ENCODE data around the gene GTF2H4.
A peak's percentile ranks its signal among the peaks of the same experiment; 100 is the strongest.
"Not testable (repeated sequence)": the region's sequence is repeated elsewhere in the genome, so short reads cannot be mapped to it uniquely, and the experiment has no call there.

The GTF2H4 gene

DNA sequence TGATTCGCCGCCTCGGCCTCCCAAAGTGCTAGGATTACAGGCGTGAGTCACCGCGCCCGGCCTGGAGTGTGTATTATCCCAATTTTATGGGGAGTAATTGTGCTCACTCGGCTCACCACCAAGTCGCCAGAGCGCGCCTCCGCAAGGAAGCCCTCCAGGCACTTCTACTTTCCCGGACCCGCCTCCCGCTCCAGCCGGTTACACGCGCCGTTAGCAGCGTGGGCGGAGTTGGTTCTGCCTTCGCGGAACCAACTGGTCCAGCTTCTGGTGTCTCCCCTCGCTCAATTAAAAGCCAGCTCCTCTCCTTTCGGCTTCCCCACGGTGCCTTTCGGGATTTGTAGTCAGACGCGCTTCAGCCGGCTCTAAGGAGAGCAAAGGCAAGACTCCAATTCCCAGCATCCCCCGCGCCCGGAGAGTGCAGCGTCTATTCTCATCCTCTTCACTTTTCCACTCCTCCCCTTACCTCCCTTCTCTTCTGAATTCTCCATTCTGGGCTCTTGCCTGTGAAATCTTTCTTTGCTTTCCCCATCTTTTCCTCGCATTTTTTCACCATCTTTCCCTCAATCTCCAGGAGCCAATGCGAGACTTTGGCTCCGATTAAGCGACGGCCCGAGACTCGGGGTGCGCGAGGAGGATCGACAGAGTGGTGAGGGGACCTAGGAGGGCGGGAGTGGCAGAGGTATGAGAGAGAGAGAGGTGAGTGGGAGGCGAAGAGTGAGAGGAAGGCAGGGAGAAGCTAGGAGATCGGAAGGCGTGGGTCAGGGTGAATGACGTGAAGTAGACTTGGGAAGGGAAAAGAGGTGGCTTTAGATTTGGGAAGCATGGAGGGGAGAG, at the start of gene GTF2H4:
GTF2H4 (plus strand) TSS at position 450 of the 834 bp plus-strand sequence.
- DNase-seq: peak; percentile 98

DNA sequence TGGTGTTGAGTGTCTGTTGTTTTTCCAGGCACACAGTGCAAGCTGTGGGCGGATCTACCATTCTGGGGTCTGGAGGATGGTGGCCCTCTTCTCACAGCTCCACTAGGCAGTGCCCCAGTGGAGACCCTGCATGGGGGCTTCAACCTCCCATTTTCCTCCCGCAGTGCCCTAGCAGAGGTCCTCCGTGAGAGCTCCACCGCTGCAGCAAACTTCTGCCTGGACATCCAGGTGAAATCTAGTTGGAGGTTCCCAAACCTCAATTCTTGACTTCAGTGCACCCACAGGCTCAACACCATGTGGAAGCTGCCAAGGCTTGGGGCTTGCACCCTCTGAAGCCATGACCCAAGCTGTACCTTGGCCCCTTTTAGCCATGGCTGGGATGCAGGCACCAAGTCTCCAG, 48.3 kb upstream of the GTF2H4 start:
- not testable (repeated sequence) for DNase-seq

DNA sequence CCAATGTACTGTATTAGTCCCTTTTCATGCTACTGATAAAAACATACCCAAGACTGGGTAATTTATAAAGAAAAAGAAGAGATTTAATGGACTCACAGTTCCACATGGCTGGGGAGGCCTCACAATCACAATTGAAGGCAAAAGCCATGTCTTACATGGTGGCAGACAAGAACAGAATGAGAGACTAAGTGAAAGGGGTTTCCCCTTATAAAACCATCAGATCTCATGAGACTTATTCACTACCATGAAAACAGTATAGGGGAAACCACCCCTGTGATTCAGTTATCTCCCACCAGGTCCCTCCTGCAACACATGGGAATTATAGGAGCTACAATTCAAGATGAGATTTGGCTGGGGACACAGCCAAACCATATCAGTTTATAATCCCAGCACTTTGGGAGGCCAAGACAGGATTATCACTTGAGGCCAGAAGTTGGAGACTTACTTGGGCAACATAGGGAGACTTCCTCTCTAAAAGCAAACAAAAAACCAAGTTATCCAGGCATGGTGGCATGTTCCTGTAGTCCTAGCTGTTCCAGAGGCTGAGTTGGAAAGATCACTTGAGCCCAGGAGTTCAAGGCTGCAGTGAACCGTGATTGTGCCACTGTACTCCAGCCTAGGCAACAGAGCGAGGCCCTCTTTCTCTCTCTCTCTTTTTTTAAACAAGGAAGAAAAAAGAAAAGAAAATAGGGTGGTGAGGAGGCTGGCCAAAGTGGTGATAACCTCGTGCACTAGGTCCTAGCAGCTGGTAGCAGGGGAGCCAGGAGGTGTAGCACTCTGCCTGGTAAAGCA, 46.6 kb upstream of the GTF2H4 start:
- no peak for DNase-seq

DNA sequence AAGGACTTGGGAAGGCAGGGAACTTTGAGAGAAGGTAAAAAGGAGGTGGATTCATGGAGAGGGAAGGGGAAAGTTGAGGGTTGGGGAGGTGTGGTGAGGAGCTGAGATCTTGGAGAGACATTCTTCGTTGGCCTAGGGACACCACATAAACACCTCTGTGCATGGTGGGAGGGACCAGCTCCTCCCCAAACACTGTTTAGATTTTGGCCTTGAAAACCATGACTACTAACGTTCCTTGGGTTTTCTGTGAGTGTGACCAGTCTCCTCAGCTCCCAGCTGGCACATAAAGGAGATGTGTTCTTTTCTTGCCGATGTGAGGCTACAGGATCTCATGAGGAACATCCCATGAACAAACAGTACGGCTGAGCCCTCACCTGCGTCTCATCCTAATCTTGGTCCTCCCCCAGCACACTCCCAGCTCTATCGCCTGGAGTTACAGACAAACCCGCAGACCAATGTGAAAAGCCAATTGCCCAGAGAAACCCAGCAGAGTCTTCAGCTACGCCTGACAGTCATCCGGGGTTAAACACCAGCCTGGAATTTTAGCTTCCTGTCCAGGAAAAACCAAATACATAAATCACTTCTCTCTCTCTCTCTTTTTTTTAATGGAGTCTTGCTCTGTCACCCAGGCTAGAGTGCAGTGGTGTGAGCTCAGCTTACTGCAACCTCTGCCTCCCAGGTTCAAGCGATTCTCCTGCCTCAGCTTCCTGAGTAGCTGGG, 45.7 kb upstream of the GTF2H4 start:
- DNase-seq: no peak

DNA sequence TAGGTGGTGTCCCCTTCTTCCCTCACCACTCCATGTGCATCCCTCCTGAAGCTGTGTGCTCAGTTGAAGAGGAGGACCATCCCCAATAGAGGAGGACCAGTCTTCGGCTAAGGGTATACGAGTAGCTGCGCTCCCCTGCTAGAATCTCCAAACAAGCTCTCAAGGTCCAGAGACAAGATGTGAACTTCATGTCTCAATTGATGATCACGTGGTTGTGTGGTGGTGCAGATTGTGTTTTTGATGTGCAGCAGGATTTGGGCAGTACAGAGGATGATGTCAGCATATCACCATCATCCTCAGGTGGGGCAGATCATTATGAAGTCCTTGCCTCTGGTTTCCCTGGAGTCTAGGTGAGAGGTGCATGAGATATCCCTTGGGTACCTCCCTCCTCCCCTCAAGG, 43.7 kb upstream of the GTF2H4 start:
- DNase-seq: no peak

DNA sequence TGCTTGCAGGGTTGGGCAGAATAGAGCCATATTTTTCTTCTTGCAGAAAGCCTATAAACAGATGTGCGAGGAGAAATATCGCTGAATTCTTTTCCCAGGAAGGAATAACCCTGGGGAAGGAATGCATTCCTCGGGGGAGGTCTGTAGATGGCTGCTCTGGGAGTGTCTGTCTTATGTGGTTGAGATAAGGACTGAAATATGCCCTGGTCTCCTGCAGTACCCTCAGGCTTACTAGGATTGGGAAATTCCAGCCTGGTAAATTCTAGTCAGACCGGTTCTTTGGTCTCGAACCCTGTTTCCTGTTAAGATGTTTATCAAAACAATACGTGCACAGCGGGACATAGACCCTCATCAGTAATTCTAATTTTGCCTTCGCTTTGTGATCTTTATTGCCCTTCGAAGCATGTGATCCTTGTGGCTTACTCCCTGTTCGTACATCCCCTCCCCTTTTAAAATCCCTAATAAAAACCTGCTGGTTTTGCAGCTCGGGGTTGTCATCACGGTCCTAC, 38.7 kb upstream of the GTF2H4 start:
- DNase-seq: not testable (repeated sequence)

DNA sequence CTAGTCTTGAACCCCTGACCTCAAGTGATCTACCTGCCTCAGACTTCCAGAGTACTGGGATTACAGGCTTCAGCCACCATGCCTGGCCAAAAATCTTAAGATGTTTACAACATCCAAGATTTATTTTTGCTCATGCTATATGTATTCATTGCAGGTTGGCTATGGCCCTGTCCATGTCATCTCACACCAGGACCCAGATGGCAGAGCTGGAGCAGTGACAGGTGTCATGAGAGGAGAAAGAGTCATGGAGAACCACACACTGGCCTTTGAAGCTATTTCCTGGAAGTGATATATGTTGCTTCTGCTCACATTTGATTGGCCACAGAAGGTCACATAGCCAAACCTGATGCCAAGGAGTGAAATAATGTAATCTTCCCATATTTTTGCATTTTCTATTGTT, 37.5 kb upstream of the GTF2H4 start:
- DNase-seq: no peak

DNA sequence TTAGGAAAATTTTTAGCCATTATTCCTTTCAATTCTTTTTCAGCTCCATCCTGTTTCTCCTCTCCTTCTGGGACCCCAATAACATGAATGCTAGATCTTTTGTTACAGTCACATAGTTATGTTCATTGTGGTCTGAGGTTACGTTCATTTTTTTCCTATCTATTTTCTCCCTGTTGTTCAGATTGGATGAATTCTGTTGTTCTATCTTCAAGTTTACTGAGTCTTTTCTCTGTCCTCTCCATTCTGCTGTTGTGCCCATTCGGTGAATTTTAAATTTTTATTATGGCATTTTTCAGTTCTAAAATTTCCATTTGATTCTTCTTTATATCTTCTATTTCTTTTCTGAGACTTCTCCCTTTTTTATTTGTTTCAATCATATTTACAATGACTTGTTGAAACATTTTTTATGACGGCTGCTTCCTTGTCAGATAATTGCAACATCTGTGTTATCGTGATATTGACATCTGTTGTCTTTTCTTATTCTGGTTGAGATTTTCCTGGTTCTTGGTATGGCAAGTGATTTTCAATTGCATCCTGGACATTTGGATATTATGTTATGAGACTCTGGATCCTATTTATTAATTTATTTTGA, 36.3 kb upstream of the GTF2H4 start:
- DNase-seq: no peak

DNA sequence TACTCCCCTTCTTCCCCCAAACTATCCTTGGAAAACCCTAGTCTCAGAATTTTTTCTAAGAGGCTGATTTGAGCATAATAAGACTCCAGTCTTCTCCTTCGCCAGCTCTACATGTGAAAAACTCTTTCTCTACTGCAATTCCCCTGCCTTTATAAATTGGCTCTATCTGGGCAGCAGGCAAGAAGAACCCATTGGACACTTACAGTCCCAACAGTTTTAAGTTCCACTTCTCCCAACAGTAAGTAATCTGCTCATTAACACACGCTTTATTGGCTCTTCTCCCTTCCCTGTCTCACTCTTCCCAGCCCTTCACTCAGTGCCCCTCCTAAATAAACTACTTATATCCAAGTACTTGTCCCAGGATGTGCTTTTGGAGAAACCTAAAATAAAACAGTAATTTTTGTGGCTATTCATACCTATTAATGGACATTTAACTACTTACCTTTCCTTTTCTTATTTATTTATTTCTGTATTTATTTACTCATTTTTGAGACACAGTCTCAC, 34.8 kb upstream of the GTF2H4 start:
- DNase-seq: no peak

DNA sequence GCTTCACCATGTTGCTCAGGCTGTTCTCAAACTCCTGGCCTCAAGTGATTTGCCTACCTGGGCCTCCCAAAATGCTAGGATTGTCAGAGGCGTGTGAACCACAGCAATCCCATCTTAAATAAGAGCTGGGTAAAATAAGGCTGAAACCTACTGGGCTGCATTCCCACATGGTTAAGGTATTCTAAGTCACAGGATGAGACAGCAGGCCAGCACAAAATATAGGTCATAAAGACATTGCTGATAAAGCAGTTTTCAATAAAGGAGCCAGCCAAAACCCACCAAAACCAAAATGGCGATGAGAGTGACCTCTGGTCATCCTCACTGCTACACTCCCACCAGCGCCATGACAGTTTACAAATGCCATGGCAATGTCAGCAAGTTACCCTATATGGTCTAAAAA, 34.2 kb upstream of the GTF2H4 start:
- DNase-seq: not testable (repeated sequence)

DNA sequence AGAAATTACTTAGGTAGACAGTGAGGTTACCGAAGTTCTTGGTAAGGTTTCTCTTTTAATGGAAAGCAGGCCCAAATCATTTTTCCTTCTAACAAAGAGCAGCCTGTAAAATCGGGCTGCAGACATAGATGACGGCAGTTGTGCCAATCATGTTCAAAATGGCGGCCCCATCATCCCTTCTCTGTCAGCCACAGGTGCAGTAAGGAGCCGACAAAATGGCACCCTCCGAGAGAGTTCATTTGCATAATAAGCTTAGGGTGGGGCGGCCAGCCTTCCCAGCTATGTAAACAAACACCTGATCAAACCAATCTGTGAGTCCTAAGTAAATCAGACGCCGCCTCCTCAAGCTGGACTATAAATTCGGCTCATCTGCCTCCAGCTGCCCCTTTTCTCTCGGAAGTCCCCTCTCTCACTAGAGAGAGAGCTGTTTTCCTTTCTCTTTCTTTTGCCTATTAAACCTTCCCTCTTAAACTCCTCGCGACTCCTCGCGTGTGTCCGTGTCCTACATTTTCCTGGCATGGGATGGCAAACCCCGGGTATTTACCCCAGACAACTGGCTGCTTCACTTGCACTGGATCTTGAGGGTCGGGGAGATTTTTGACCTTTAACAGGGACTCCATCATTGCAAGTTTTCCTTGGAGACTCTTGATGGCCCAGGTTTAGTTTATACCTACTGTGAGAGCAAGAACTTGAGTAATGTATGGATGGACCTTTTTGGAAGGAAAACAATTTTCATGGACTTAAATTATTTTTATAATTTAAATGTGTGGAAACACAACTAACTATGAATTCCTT, 32.6 kb upstream of the GTF2H4 start:
- no peak for DNase-seq

DNA sequence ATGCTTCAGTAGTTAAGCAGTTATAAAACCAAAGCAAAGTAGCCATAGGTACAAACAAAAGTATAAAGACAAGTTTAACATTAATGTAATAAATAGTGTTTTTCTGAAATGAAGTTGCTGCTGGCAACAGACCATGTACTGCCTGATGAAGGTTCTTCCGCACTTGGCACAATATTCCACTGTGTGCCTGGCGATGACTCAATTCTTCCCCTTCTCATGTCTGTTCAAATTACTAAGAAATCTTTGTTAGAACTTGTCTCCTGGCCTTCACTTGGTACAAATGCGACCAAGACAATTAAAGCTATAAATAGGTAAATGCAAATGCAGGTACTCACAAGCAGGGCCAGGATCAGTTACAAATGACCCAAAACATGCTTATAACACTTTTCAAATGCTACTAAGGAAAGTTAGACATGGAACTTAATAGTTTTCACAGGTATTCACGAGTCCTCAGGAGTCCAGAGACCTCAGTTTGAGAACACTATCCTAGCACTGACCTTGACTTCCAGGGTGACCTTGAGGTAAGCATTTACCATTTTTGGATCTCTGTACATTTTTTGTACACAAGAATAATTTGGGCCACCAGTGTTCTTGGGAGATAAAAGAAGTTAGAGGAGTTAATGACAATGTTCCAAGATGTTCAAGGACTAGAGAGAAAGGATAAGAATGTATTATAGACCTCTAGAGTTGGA, 31.8 kb upstream of the GTF2H4 start:
- peak; percentile 18 for DNase-seq

DNA sequence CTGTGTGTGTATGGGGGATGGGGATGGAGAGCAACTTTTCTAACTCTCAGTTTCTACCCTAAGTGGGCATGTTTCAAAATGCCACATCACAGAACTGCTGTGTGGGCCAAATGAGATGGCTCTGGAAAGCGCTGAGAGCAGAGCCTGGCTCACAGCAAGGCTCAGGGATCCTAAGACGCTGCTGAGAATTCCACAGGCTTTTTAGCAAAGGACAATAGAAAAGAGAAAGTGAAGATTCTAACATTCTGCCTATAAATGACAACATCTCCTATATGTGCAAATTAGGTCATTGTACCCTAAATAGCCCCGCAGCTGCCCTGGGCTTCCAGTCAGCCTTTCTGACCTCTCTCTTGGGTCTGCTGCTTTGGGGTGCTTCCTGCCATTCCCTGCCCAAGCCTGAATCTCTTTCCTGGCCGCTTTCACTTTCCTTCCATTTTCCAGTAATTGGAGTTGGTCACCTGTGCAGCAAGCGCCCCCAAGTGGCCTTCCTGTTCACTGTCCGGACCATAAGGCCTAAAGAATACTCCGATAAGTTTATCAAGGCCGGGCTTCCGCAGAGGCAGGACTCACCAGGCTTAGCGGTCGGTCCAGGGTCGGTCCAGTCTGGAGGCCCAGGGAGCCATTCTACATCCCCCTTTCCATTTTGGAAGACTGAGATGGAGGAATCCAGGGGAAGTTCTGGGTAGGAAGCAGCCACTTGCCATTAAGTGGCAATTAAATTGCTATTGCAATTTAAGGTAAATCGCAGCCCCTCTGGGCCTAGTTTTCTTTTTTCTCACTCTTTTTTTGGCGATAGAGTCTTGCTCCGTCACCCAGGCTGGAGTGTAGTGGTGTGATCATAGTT, 30.4 kb upstream of the GTF2H4 start:
- DNase-seq: peak; percentile 82

DNA sequence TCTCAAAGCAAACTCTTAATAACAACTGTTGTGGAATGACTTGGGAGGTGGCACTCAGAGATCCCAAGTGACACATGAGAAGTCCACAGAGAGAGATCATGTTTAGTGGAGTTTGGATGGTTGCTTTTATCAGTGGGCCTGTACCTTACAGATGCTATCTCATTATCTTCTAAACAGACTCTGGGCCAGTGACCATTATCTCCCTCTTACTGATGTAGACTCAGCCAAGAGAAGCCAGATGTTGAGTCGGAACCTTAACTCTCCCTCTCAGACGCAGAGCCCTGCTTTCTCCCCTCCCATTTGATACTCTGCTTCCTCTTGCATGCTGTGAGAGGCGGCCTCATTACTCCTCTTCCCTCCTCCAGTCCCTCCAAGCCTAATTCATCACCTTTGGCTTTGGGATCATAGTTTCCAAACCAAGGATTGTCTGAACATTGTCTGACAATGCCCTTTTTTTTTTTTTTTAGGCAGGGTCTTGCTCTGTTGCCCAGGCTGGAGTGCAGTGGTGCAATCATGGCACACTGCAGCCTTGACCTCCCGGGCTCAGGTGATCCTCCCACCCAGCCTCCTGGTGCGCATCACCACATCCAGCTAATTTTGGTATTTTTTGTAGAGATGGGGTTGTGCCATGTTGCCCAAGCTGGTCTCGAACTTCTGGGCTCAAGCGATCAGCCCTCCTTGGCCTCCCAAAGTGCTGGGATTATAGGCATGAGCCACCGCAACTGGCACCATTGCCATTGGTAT, 28.2 kb upstream of the GTF2H4 start:
- DNase-seq: no peak

DNA sequence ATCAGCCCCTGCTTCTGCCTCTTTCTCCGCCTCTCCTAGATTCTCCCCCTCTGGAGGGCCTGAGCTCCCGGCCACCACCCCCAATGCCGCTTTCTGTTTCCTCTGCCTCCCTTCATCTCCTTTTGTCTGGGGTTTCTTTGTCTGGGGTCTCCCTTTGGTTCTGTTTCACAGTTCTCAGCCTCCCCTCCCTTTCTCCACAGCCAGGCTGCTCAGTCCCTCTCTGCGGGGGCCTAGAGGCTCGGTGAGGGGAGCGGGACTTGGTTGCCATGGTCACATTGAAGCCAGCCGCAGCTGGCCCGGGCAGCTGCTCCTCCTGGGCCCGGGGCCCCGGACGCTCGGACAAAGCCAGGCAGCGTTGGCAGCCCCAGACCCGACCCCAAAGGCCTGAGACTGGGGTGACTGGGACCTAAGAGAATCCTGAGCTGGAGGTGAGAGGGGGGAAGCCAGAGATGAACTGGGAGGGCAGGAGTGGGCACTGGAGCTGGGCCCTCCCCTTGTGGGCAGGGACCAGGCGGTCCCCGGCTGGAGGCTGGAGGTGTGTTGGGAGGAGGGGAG, 27.2 kb upstream of the GTF2H4 start:
- no peak for DNase-seq

DNA sequence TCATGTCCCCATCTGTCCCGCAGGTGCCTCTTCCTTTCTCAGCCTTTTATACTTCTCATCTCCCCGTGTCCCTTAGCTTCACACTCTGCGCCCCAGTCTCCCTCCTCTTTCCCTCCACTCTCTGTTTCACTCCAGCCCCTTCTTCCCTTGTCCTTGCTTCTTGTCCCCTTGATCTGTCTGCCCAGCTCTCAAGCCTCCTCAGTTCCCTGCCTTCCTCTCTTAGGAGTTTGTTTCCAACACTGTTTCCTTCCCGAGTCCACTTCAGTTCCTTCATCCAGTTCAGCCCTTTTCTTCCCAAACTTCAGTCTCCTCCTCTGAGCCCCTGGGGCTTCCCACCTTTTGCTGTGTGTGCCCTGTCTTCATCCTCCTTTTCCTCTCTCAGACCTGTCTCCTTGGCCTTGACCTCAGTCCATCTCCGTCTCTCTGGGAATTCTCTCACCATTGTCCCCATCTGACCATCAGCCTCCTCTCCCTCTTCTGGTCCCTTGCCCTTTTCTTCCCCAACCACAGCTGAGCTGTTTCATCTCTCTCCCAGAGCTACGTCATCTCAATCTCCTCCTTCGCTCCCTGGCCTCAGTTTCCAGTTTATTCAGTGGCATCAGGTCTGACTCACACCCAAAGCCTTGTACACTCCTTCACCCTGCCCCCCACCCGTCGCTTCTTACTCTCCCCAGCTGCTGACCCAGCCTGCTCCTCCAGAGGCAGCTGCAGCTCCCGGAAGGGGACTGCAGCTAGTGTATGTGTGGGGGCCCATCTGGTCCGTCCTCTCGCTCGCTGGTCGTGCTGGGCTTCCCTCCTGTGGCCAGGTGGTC, 26.4 kb upstream of the GTF2H4 start:
- no peak for DNase-seq

DNA sequence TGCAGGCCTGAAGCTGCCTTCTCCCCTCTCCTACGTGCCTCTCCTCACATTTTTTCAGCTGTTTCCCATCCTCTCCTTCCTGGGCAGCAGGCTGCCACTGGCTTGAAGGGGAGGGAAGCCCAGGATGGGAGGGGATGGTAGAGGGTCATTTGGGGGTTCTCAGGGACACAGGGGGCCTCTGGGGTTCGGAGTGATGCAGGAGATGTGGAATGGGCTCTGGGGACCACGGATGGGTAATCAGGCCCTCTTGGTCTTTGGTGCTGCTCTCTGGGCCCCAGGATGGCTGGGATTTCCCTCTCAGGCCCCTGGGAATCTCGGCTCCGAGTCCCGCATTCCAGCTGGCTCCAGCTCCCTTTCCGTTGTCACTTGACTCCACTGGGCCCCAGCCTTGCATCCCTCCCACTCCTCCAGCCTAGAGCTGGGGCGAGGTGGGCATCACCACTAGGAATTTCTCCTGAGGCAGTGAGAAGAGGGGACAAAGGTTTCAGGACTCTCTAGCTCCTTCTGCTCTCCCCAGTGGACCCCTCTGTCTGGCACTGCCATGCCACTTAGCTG, 25.7 kb upstream of the GTF2H4 start:
- no peak for DNase-seq

Measured in activated CD4-positive, alpha-beta T cell treated with anti-CD3 and anti-CD28 coated beads, Interleukin-10, Interleukin-2, amounts not matched to agents 100 ng/mL and 50 ng/mL, durations not matched to agents 16 hours and 8 hours (primary cell).